Colonic mucosa (tissue), 4 donors: Measurements from ENCODE around the gene SOX18. TPM values are rescaled to one million over a fixed set of nuclear protein-coding genes. Genes with fewer than 3 reads are reported as not detected.

Source experiments
- DNase-seq: peaks from one replicate; pipeline ENCODE4 v3.0.0-alpha.2; 2020
- H3K27ac ChIP-seq: fragments of 200-600 bp; one replicate; pipeline ENCODE4 v1.8.0; 2021
- H3K27me3 ChIP-seq: fragments of 200-600 bp; one replicate; pipeline ENCODE4 v1.8.0; 2021
- H3K36me3 ChIP-seq: fragments of 200-600 bp; one replicate; pipeline ENCODE4 v1.8.0; 2021
- H3K4me1 ChIP-seq: fragments of 200-600 bp; one replicate; pipeline ENCODE4 v1.8.0; 2021; ENCODE audit warnings: mild to moderate bottlenecking
- H3K4me3 ChIP-seq: fragments of 200-600 bp; one replicate; pipeline ENCODE4 v1.8.0; 2021
- H3K9ac ChIP-seq, 2 donors: one replicate each; pipeline ENCODE4 v1.7.0; 2013; ENCODE audit warnings: control low read depth in 2 of 2, low read depth in 2 of 2, low read length in 2 of 2
- H3K9me3 ChIP-seq: fragments of 200-600 bp; one replicate; pipeline ENCODE4 v1.8.0; 2021
- CTCF ChIP-seq: fragments of 200-600 bp; IDR thresholded peaks from one replicate; pipeline ENCODE4 v1.8.0; 2022; ENCODE audit warnings: antibody characterized with exemption, mild to moderate bottlenecking
- intact Hi-C: fragments of 100-400 bp; cut with DNase I; formaldehyde crosslinking; loops from one replicate; pipeline ENCODE4 v1.14.1; 2022
- total RNA-seq, 2 donors: library from RNA; stranded (reverse); fragmentation: NEBNext Ultra II Directional in 1 of 2; extraction: Animal tissue kit (Norgen Biotek cat#: 25700) in 1 of 2; gene quantifications; one replicate each; pipeline ENCODE4 v1.2.1, GENCODE V29; 2021
- donor health status: healthy.
- donor health status: DM: no; HTN: no; CAD: no.
- donor health status: DM: no; HTN: no; CAD: no.

SOX18 gene
- total RNA-seq, 2 donors from 2014 or later = 8.4 to 26.8 TPM

- no peak overlapping the region for H3K27ac ChIP-seq
- no peak overlapping the region for H3K4me3 ChIP-seq
- no peak for TF ChIP-seq CTCF
- H3K36me3 ChIP-seq = no peaks in the 10 kb centered on the region
- peaks cover 5% of the 10 kb centered on the region for H3K4me1 ChIP-seq
- intact Hi-C loops = loop anchor here (5.0 kb wide), 1 partner anchor 82 kb away; the partner anchor contains the start of gene PRPF6
- H3K9me3 ChIP-seq = no peaks in the 10 kb centered on the region
- no peaks in the 10 kb centered on the region for H3K27me3 ChIP-seq
- no peak for DNase-seq
- H3K9ac ChIP-seq = peak overlapping the region in 1 of 2 donors; percentile 40
Observed at GRCh38 chr20:64064145-64064698, 14.8 kb upstream of the SOX18 start.

DNA sequence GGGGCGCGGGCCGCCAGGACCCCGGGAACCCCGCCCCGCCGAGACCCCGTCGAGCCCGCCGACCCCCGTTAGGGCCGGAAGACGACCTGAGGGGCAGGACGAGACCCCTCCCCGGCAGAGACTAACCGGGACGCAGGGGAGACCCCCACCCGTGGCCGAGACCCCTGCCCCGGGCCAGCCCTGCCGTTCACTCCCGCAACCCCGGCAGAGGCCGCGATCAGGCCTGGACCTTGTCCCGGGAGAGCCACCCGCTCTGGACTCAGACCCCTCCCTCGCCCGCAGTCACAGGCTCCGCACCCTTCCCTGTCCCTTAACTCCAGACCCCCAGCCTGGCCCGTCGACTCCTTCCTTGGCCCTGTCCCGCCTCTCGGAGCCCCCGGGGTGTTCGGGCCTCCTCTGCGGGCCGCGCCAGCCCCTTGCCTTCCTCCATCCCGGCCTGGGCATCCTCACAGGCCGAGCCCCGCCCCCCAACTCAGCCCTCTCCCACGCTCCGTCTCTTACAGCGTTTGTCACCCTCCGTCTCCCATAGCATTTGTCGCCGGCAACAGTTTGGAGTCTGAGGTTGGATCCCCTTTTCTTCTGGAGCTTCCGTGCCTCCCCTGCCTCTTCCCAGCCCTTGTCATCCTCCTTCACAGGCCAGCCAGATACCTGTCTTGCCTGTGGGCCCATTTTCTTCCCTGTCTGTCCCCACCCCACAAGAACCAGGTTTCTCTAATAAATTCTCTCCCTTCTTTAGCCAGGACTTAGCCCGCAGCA lies 14.1 kb upstream of the SOX18 start:
- TF ChIP-seq CTCF = no peak
- Histone ChIP-seq H3K27ac (peak overlapping the region; percentile 40), H3K36me3 (no peaks in the 10 kb centered on the region), H3K4me1 (peaks cover 5% of the 10 kb centered on the region), H3K9me3 (no peaks in the 10 kb centered on the region), H3K9ac (peak overlapping the region; percentile 40 to 72), H3K4me3 (peak overlapping the region; percentile 76), H3K27me3 (no peaks in the 10 kb centered on the region)
- DNase-seq = peak; percentile 44
- intact Hi-C loops = loop anchor here (5.0 kb wide), 1 partner anchor 81 kb away; the partner anchor contains the start of gene PRPF6

- intact Hi-C loops = loop anchor here (5.0 kb wide), 1 partner anchor 80 kb away; the partner anchor contains the start of gene PRPF6
- no peaks in the 10 kb centered on the region for H3K9me3 ChIP-seq
- TF ChIP-seq CTCF = no peak
- DNase-seq = peak; percentile 97
- H3K27me3 ChIP-seq = no peaks in the 10 kb centered on the region
- peak within 1 kb of the TSS; percentile 76 for H3K4me3 ChIP-seq
- peak within 1 kb of the TSS; percentile 71 for H3K27ac ChIP-seq
- H3K36me3 ChIP-seq = no peaks in the 10 kb centered on the region
- peak within 1 kb of the TSS; percentile 40 to 72 for H3K9ac ChIP-seq
- H3K4me1 ChIP-seq = peaks cover 5% of the 10 kb centered on the region
Observed at GRCh38 chr20:64062596-64063388, 13.4 kb upstream of the SOX18 start, which contains the start of gene TCEA2. TSS of gene TCEA2 (plus strand) at chr20:64063198. CDS start at chr20:64063313, 115 bp downstream.

DNA sequence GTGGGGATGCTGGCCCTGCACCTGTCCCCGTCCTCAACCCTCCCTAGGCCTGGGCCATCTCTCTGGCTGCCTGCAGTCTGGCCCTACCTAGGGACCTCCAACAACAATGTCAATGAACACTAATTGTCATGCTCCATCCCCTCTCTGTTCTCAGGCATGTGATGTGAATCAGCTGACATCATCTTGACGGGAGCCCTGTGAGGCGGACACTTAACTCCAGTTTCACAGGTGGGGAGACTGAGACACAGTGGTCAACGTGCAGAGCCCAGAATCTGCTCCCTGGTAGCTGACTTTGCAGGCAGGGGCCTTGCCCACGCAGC lies 12.8 kb upstream of the SOX18 start:
- TF ChIP-seq CTCF = no peak
- peaks cover 3% of the 10 kb centered on the region for H3K27me3 ChIP-seq
- H3K4me1 ChIP-seq = peaks cover 5% of the 10 kb centered on the region
- H3K4me3 ChIP-seq = peak overlapping the region; percentile 76
- no peak for DNase-seq
- H3K9me3 ChIP-seq = no peaks in the 10 kb centered on the region
- H3K36me3 ChIP-seq = no peaks in the 10 kb centered on the region
- intact Hi-C loops = loop anchor here (5.0 kb wide), 1 partner anchor 80 kb away; the partner anchor contains the start of gene PRPF6
- H3K9ac ChIP-seq = peak overlapping the region in 1 of 2 donors; percentile 4
- H3K27ac ChIP-seq = peak overlapping the region; percentile 71

DNA sequence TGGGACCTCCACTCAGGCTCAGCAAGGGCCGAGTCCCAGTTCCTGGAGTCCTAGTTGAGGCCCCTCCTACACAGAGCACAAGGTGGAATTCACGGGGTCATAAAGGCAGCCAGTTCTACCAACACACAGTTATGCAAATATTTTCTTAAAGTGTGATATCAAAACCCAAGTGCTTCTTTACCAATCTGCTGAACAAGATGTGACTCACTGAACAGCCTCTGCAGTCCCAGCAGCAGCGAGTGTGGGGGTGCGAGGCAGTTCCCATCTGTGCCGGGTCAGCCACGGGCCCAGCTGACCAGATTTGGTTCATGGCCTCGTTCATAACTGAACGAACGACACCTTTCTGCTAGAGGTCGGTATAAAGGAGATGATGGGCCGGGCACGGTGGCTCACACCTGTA lies 9.1 kb upstream of the SOX18 start:
- H3K4me3 ChIP-seq = no peak overlapping the region
- intact Hi-C loops = no loop called here
- TF ChIP-seq CTCF = no peak
- DNase-seq = no peak
- H3K9me3 ChIP-seq = no peaks in the 10 kb centered on the region
- H3K27me3 ChIP-seq = peaks cover 15% of the 10 kb centered on the region
- H3K4me1 ChIP-seq = peaks cover 5% of the 10 kb centered on the region
- H3K9ac ChIP-seq = no peak overlapping the region
- no peaks in the 10 kb centered on the region for H3K36me3 ChIP-seq
- no peak overlapping the region for H3K27ac ChIP-seq
